Upper lobe of right lung (tissue), 1 donor: ENCODE data around the gene EXOC4. TPM values are rescaled to one million over a fixed set of nuclear protein-coding genes. Genes with fewer than 3 reads are reported as not detected.

Experiments used
- ATAC-seq: fragments of 200-7000 bp; cut with Tn5 transposase; one replicate; pipeline ENCODE4 v1.9.1; 2020; ENCODE audit warnings: mild to moderate bottlenecking, moderate library complexity
- DNase-seq: peaks from one replicate; pipeline ENCODE4 v3.0.0-alpha.2; 2020
- H3K27ac ChIP-seq: fragments of 200-600 bp; one replicate; pipeline ENCODE4 v1.8.0; 2022
- H3K27me3 ChIP-seq: fragments of 200-600 bp; one replicate; pipeline ENCODE4 v1.8.0; 2022; ENCODE audit warnings: mild to moderate bottlenecking
- H3K36me3 ChIP-seq: fragments of 200-600 bp; one replicate; pipeline ENCODE4 v1.8.0; 2022
- H3K4me1 ChIP-seq: fragments of 200-600 bp; one replicate; pipeline ENCODE4 v1.8.0; 2022
- H3K4me3 ChIP-seq: fragments of 200-600 bp; one replicate; pipeline ENCODE4 v1.8.0; 2022; ENCODE audit warnings: mild to moderate bottlenecking
- H3K9me3 ChIP-seq: fragments of 200-600 bp; one replicate; pipeline ENCODE4 v1.8.0; 2022
- CTCF ChIP-seq: fragments of 200-600 bp; IDR thresholded peaks from one replicate; pipeline ENCODE4 v1.8.0; 2022; ENCODE audit warnings: antibody characterized with exemption
- intact Hi-C: fragments of 100-400 bp; cut with DNase I; formaldehyde crosslinking; loops from one replicate; pipeline ENCODE4 v1.11.0; 2022
- total RNA-seq: library from RNA; stranded (reverse); fragmentation: NEBNext Ultra II Directional; extraction: Animal tissue kit (Norgen Biotek cat#: 25700); gene quantifications from one replicate; pipeline ENCODE4 v1.2.1, GENCODE V29; 2021
- donor health status: DM: no; HTN: yes; CAD: no; lungs with severe emphysema.

Gene EXOC4
- total RNA-seq, 1 donor from 2014 or later = 73.5 TPM

DNA sequence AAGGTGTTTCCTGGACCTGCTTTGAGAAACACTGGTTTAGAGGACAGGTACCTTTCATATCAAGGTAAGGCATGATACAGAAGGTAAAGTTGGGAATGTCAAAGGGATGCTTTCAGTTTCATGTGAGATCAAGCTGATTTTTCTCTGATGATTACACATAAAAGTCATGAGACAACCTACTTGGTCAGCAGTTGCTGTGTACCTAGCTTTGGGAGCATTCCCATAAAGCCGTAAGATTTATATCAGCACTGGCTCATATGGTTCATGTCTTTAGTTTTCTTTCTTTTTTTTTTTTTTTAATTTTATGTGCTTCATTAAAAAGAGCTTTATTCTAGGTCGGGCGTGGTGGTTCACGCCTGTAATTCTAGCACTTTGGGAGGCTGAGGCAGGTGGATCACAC is 609.0 kb downstream of the EXOC4 start:
- no peaks in the 10 kb centered on the region for H3K36me3 ChIP-seq
- no peak for TF ChIP-seq CTCF
- H3K27ac ChIP-seq = no peak overlapping the region
- no peaks in the 10 kb centered on the region for H3K27me3 ChIP-seq
- no peak overlapping the region for H3K4me3 ChIP-seq
- intact Hi-C loops = no loop called here
- no peaks in the 10 kb centered on the region for H3K9me3 ChIP-seq
- ATAC-seq (no peak), DNase-seq (no peak)
- peaks cover 6% of the 10 kb centered on the region for H3K4me1 ChIP-seq

GRCh38 chr7:133863362-133864061 is 610.6 kb downstream of the EXOC4 start:
- Histone ChIP-seq H3K36me3 (no peaks in the 10 kb centered on the region), H3K27me3 (no peaks in the 10 kb centered on the region), H3K4me3 (no peak overlapping the region), H3K4me1 (peaks cover 6% of the 10 kb centered on the region), H3K9me3 (no peaks in the 10 kb centered on the region), H3K27ac (no peak overlapping the region)
- no peak for TF ChIP-seq CTCF
- intact Hi-C loops = no loop called here
- DNase-seq (no peak), ATAC-seq (no peak)

DNA sequence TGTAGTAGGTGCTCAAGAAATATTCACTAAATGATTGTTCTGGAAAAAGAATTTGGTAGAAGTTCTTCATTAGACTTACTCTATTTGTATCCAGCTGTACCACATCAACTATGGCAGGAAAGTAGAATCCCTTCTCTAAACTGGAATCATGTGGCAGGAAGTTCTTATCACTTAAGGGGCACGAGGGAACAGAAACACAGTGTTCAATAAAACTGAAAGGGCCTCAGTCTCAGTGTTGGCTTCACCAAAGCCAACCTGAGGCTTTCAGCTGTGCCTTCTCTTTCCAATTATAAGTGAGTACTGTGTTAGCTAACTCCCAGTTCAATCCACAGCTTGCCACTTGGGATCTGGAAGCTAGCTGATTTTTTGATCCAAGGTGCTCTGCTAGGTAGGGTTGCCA is 616.7 kb downstream of the EXOC4 start:
- Histone ChIP-seq H3K27ac (no peak overlapping the region), H3K27me3 (no peaks in the 10 kb centered on the region), H3K4me3 (no peak overlapping the region), H3K4me1 (no peaks in the 10 kb centered on the region), H3K36me3 (no peaks in the 10 kb centered on the region), H3K9me3 (no peaks in the 10 kb centered on the region)
- DNase-seq (no peak), ATAC-seq (no peak)
- no peak for TF ChIP-seq CTCF
- intact Hi-C loops = no loop called here

DNA sequence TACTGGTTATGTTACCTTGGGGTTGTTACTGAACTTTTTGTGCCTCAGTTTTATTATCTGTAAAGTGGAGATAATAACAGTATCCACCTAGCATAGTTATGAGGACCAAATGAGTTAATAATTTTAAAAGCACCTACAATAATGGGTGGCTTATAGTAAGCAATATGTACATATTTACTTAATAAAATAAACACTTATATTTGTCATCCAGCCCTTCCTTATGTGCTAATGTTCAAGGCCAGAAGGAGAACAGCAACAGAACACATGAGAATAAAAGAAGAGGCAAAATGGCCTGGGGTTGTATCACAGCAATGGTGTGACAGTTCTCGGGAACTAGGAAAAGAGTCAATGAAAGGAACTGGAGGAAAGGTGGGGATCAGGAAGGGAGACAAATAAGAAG is 618.9 kb downstream of the EXOC4 start:
- no peak for DNase-seq
- Histone ChIP-seq H3K36me3 (no peaks in the 10 kb centered on the region), H3K9me3 (no peaks in the 10 kb centered on the region), H3K4me1 (no peaks in the 10 kb centered on the region), H3K4me3 (no peak overlapping the region), H3K27ac (no peak overlapping the region), H3K27me3 (no peaks in the 10 kb centered on the region)
- TF ChIP-seq CTCF = no peak
- intact Hi-C loops = no loop called here
- no peak for ATAC-seq

- H3K4me1 ChIP-seq = no peaks in the 10 kb centered on the region
- TF ChIP-seq CTCF = no peak
- ATAC-seq (no peak), DNase-seq (no peak)
- H3K27ac ChIP-seq = no peak overlapping the region
- H3K9me3 ChIP-seq = no peaks in the 10 kb centered on the region
- intact Hi-C loops = no loop called here
- H3K4me3 ChIP-seq = no peak overlapping the region
- H3K36me3 ChIP-seq = no peaks in the 10 kb centered on the region
- H3K27me3 ChIP-seq = no peaks in the 10 kb centered on the region
Observed at GRCh38 chr7:133873187-133873586, 620.3 kb downstream of the EXOC4 start.

- no peaks in the 10 kb centered on the region for H3K9me3 ChIP-seq
- no peaks in the 10 kb centered on the region for H3K36me3 ChIP-seq
- no peaks in the 10 kb centered on the region for H3K4me1 ChIP-seq
- TF ChIP-seq CTCF = no peak
- no peak overlapping the region for H3K27ac ChIP-seq
- DNase-seq (no peak), ATAC-seq (no peak)
- no peaks in the 10 kb centered on the region for H3K27me3 ChIP-seq
- intact Hi-C loops = no loop called here
- no peak overlapping the region for H3K4me3 ChIP-seq
Observed at GRCh38 chr7:133873631-133874030, 620.8 kb downstream of the EXOC4 start.
